Upper lobe of left lung (tissue), 4 donors: ENCODE data around the gene LRRK1.

Experiments used
- EP300 ChIP-seq, 4 donors: sonication (generic); formaldehyde crosslinking; IDR thresholded peaks; one replicate each; pipeline ENCODE4 v1.5.1; 2017; ENCODE audit warnings: antibody characterized with exemption in 4 of 4, control low read depth in 2 of 4
- POLR2A ChIP-seq, 4 donors: fragments of 450-650 bp; IDR thresholded peaks; one replicate each; pipeline ENCODE4 v1.5.1; 2016 to 2017; ENCODE audit warnings: antibody characterized with exemption in 4 of 4, mild to moderate bottlenecking in 2 of 4
- POLR2AphosphoS5 ChIP-seq, 2 donors: sonication (generic); formaldehyde crosslinking; IDR thresholded peaks; one replicate each; pipeline ENCODE4 v1.5.1; 2017; ENCODE audit warnings: antibody characterized with exemption in 2 of 2
- TF ChIP-seq, protein P1 (sequence below), 6 experiments: fragments of 450-650 bp in 4 of 6; fragments of 200-600 bp in 2 of 6; sonication (generic) in 2 of 6; IDR thresholded peaks; one replicate each; pipeline ENCODE4 v1.5.1; 2016 to 2019; ENCODE audit warnings: antibody characterized with exemption in 6 of 6

- TF ChIP-seq POLR2A (IDR thresholded peaks at IDR 0.05) (no peak), EP300 (IDR thresholded peaks at IDR 0.05) (no peak), POLR2AphosphoS5 (IDR thresholded peaks at IDR 0.05) (no peak)
- TF ChIP-seq, protein P1, sequence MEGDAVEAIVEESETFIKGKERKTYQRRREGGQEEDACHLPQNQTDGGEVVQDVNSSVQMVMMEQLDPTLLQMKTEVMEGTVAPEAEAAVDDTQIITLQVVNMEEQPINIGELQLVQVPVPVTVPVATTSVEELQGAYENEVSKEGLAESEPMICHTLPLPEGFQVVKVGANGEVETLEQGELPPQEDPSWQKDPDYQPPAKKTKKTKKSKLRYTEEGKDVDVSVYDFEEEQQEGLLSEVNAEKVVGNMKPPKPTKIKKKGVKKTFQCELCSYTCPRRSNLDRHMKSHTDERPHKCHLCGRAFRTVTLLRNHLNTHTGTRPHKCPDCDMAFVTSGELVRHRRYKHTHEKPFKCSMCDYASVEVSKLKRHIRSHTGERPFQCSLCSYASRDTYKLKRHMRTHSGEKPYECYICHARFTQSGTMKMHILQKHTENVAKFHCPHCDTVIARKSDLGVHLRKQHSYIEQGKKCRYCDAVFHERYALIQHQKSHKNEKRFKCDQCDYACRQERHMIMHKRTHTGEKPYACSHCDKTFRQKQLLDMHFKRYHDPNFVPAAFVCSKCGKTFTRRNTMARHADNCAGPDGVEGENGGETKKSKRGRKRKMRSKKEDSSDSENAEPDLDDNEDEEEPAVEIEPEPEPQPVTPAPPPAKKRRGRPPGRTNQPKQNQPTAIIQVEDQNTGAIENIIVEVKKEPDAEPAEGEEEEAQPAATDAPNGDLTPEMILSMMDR (IDR thresholded peaks at IDR 0.05), result peak in 1 of 6 experiments; percentile 14
These were observed 149.9 kb downstream of the LRRK1 start for GRCh38 chr15:101068961-101069653.
